ENCODE data around the gene PARVA. TPM values are rescaled to one million over a fixed set of nuclear protein-coding genes. Genes with fewer than 3 reads are reported as not detected.

PARVA gene
- total and polyA plus RNA-seq, 2 of the 4 experiments (the other 2 are of a cell fraction), result 65.2 to 80.2 TPM

DNA sequence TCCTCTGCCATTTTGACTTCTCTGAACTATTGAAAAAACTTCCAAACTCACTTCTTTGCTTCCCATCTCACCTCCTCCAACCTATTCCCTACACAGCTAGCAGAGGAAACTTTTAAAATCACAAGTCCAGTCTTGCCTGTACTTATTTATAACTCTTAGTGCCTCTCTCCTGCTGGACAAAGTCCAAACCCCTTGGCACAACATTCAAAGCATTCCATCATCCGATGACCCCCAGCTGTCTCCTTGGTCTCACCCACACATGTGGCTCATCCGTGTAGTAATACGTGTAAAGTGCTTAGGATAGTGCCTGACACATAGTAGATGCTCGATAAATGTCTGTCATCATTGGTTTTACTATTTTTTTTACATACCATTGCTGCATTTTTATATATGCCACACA is 101.4 kb downstream of the PARVA start:
- dilution Hi-C loops (cut with HindIII; ENCODE audit: low sequenced_read_pairs, unreplicated experiment) (no loop called here), in situ Hi-C loops (cut with MboI; ENCODE audit: low sequenced_read_pairs) (no loop called here), intact Hi-C loops (cut with micrococcal nuclease) (no loop called here)
- Histone ChIP-seq H2AK9ac (replicated peaks; ENCODE audit: low read depth, low read length, poor library complexity) (no peak overlapping the region), H3K9ac (ENCODE audit: low read depth, low read length) (no peak overlapping the region), H2BK5ac (ENCODE audit: low read depth, low read length, poor library complexity, severe bottlenecking) (peak overlapping the region; percentile 73), H3K18ac (ENCODE audit: low read depth, low read length) (0 out of 2 replicates have a peak overlapping the region, but pooled peaks have one; percentile 54), H3K27me3 (ENCODE audit: control insufficient read depth, insufficient read depth, low read length) (no peaks in the 10 kb centered on the region), H4K20me1 (ENCODE audit: insufficient read depth, low read length) (0 out of 2 replicates have a peak, but pooled peaks cover 4% of the 10 kb centered on the region), H2BK20ac (ENCODE audit: low read depth, low read length) (peak overlapping the region; percentile 61; the same call in 1 of the 2 replicates), H3K4me3 (ENCODE audit: insufficient read depth, low read depth, low read length) (no peak overlapping the region), H3K36me3 (ENCODE audit: control insufficient read depth, insufficient read depth, low read length) (peaks cover 66% of the 10 kb centered on the region), H3K56ac (ENCODE audit: extremely low read depth, insufficient read depth, low read length) (peak overlapping the region; percentile 38; the same call in 1 of the 2 replicates), H3K9me1 (ENCODE audit: insufficient read depth, low read length) (peaks cover 37% of the 10 kb centered on the region), H3K27ac (ENCODE audit: insufficient read depth, low read length) (peak overlapping the region; percentile 56; the same call in 1 of the 2 replicates), H2AFZ (replicated peaks; ENCODE audit: low read length, poor library complexity) (no peak overlapping the region), H4K8ac (ENCODE audit: low read depth in 2 of 2, low read length in 2 of 2) (peak overlapping the region in 1 of 2 experiments; percentile 49; a peak in 1 of 4 replicates), H2BK15ac (ENCODE audit: low read depth, low read length) (no peak overlapping the region), H3K4me1 (ENCODE audit: control insufficient read depth, insufficient read depth, low read length) (peaks cover 4% of the 10 kb centered on the region), H3K4ac (ENCODE audit: low read depth, low read length) (peak overlapping the region; percentile 59), H3K9me3 (ENCODE audit: control insufficient read depth, insufficient read depth, low read length) (no peaks in the 10 kb centered on the region), H3K23ac (ENCODE audit: low read depth, low read length) (peak overlapping the region; percentile 62; the same call in 1 of the 2 replicates), H4K91ac (ENCODE audit: insufficient read depth, low read depth, low read length) (peak overlapping the region; percentile 22; the same call in 1 of the 2 replicates), H3K79me1 (ENCODE audit: low read depth in 1 of 2, low read length in 2 of 2) (peaks cover 26 to 75% of the 10 kb centered on the region in 2 experiments), H2AK5ac (ENCODE audit: low read depth, low read length) (no peak overlapping the region; the same call in 1 of the 2 replicates), H3K4me2 (ENCODE audit: low read depth, low read length) (no peak overlapping the region), H3K14ac (replicated peaks; ENCODE audit: low read depth, low read length) (peak overlapping the region; percentile 55; the same call in 1 of the 2 replicates), H2BK120ac (ENCODE audit: low read depth, low read length) (peak overlapping the region; percentile 36; the same call in 1 of the 2 replicates), H4K5ac (ENCODE audit: low read depth, low read length) (peak overlapping the region; percentile 38; the same call in 1 of the 2 replicates)
- peak; percentile 51 for DNase-seq
- no CpG with 5 or more reads among the region's 4 CpGs for WGBS, 2 experiments (ENCODE audit: extremely low coverage in 2 of 2, insufficient read length in 1 of 2)
- peak; percentile 48 for ATAC-seq (ENCODE audit: low read depth)
- ChIA-PET CTCF (interaction anchor here (0.9 kb wide), 1 partner anchor 25 kb away, joined by 3 read pairs; no protein-coding TSS in a partner anchor), POLR2A (ENCODE audit: unreplicated experiment) (no interaction called here)
- TF ChIP-seq RAD21 (IDR thresholded peaks at IDR 0.05; ENCODE audit: low read length), result no peak
- TF ChIP-seq, protein P1, sequence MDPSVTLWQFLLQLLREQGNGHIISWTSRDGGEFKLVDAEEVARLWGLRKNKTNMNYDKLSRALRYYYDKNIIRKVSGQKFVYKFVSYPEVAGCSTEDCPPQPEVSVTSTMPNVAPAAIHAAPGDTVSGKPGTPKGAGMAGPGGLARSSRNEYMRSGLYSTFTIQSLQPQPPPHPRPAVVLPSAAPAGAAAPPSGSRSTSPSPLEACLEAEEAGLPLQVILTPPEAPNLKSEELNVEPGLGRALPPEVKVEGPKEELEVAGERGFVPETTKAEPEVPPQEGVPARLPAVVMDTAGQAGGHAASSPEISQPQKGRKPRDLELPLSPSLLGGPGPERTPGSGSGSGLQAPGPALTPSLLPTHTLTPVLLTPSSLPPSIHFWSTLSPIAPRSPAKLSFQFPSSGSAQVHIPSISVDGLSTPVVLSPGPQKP (IDR thresholded peaks at IDR 0.05; ENCODE audit: borderline replicate concordance, low read depth, low read length), result no peak
- TF ChIP-seq CEBPB (IDR thresholded peaks at IDR 0.05; ENCODE audit: low read depth, low read length), result no peak
- no peak for TF ChIP-seq SMC3 (IDR thresholded peaks at IDR 0.05; ENCODE audit: low read depth, low read length)
- TF ChIP-seq MAZ (IDR thresholded peaks at IDR 0.05; ENCODE audit: borderline replicate concordance, low read depth, low read length), result no peak
- no peak for TF ChIP-seq CHD1 (IDR thresholded peaks at IDR 0.05; ENCODE audit: low read depth, low read length)
- TF ChIP-seq RFX5 (IDR thresholded peaks at IDR 0.05; ENCODE audit: low read depth, low read length), result no peak
- TF ChIP-seq FOS (IDR thresholded peaks at IDR 0.05; ENCODE audit: low read depth, low read length), result no peak
- no peak for TF ChIP-seq POLR2A (IDR thresholded peaks at IDR 0.05; ENCODE audit: low read depth, low read length)
- TF ChIP-seq, protein P2, sequence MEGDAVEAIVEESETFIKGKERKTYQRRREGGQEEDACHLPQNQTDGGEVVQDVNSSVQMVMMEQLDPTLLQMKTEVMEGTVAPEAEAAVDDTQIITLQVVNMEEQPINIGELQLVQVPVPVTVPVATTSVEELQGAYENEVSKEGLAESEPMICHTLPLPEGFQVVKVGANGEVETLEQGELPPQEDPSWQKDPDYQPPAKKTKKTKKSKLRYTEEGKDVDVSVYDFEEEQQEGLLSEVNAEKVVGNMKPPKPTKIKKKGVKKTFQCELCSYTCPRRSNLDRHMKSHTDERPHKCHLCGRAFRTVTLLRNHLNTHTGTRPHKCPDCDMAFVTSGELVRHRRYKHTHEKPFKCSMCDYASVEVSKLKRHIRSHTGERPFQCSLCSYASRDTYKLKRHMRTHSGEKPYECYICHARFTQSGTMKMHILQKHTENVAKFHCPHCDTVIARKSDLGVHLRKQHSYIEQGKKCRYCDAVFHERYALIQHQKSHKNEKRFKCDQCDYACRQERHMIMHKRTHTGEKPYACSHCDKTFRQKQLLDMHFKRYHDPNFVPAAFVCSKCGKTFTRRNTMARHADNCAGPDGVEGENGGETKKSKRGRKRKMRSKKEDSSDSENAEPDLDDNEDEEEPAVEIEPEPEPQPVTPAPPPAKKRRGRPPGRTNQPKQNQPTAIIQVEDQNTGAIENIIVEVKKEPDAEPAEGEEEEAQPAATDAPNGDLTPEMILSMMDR (conservative IDR thresholded peaks at IDR 0.05; ENCODE audit: low read depth, low read length), result no peak
- no peak for TF ChIP-seq NFE2L2 (IDR thresholded peaks at IDR 0.05; ENCODE audit: low read depth, low read length)
- no peak for TF ChIP-seq MXI1 (IDR thresholded peaks at IDR 0.05; ENCODE audit: borderline replicate concordance, low read depth, low read length)
- TF ChIP-seq, protein P3, sequence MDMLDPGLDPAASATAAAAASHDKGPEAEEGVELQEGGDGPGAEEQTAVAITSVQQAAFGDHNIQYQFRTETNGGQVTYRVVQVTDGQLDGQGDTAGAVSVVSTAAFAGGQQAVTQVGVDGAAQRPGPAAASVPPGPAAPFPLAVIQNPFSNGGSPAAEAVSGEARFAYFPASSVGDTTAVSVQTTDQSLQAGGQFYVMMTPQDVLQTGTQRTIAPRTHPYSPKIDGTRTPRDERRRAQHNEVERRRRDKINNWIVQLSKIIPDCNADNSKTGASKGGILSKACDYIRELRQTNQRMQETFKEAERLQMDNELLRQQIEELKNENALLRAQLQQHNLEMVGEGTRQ (IDR thresholded peaks at IDR 0.05; ENCODE audit: low read depth, low read length), result no peak
- no peak for TF ChIP-seq MAFK (IDR thresholded peaks at IDR 0.05; ENCODE audit: low read depth, low read length)
- TF ChIP-seq BHLHE40 (IDR thresholded peaks at IDR 0.05; ENCODE audit: low read depth, low read length), result no peak
- TF ChIP-seq RCOR1 (IDR thresholded peaks at IDR 0.05; ENCODE audit: insufficient replicate concordance, low read length), result no peak
- BruUV-seq (replicated peaks), result no TSS peak
